GM21619 (cell line): Measurements from ENCODE around the gene AGAP1.

Experiments
- ATAC-seq: cut with Tn5 transposase; IDR thresholded peaks from one replicate; pipeline ENCODE4 v1.9.1; 2021; ENCODE audit not compliant: unreplicated experiment

AGAP1 gene

DNA sequence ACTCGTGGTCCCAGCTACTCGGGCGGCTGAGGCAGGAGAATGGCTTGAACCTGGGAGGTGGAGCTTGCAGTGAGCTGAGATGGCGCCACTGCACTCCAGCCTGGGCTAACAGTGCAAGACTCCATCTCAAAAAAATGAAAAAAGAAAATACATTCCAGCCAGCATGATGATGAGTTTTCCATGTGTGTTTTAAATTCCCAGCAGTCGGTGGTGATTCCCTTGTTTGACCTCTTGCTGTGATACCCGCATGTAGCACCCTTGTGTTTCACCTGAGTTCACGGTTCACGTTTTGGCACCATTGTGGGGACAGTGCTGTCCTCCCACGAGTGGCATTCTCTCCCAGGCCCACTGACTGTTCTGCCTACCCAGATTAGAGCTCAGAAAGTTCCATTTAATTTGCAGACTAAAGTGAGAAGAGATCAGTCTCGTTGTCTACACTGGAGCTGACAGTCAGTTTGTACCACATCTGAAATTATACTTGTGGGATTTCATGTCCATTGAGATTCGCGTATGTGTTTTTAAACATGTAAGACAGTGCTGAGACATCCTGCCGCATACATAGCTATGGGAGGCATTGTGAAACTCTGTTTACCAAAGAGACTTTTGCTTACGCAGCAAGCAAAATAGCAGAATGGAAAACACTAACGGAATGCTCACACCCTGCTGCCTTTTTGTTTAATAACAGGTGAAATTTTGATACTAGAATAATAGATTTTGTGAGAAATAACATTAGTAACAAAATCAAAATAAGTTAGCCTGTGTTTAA lies 517.3 kb downstream of the AGAP1 start:
- no peak for ATAC-seq

DNA sequence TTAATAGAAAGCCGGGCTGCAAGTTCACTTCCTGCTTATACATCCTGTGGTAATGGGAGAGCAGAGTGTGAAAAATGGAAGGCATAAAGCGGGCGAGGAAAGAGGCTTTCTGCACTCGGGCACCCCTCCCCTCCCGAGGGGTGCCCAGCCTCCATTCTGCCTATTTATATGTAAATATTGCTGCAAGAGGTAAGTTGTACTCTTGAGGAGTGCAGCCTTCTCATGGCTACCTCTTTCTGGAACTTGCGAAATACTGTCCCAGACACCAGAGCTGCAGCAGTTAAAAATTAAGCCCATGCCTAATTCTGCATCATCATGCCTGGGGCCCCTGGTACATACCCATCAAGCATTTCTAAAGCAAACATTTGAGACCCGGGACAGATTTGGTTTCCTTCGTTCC lies 518.3 kb downstream of the AGAP1 start:
- no peak for ATAC-seq

DNA sequence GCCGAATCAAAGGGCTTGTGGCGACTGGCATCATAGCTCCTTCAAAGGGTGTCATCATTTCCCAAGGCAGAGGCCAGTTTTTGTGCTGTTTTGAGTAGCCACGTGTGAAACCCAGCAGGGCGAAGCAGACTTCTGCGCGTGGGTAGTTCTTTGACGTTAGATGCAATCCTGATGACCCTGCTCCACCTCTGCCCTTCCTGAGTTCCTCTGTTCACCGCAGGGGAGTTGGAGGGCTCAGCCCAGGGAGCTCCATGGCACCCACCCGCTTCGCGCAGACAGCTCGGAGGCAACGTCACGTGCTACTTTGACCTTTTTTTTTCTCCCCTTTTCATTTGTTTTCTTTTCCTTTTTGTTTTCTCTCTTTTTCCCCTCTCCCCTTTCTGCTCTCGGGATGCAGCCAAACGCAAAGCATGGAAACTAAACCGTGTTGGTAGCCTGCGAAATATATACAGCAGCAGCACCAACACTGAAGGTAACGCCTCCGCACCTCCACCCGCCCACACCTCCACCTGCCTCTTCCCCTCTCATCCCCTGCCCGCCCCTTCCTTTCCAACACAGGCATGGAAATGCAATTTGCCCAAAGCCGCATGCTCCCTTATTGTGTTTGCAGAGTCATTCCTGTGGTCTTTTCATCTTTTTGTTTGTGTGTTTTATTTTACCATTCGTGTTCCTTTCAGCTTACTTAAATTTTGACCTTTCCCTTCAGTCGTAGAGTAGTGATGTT lies 520.7 kb downstream of the AGAP1 start:
- ATAC-seq, result no peak

DNA sequence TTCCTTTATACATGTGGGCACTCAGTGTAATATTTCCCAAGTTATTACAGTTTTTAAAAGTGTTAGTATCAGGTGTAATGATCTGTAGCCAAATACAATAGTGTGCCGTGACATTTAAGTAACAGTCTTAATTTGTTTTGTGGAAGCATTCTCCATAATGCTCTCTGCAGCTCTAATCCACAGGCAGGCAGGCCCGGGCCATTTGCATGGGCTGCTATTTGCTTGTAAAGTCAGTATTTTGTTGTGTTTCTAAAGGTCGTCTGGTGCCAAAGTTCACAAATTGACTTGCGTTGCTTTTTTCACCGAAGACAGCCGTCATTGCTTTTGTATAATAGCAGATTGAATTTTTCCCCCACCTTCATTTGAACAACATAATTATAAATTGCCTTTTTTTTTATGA lies 521.3 kb downstream of the AGAP1 start:
- ATAC-seq, result no peak

- no peak for ATAC-seq
Observed at GRCh38 chr2:236016496-236016895, 522.7 kb downstream of the AGAP1 start.

- ATAC-seq, result no peak
Observed at GRCh38 chr2:236017446-236017845, 523.6 kb downstream of the AGAP1 start.

DNA sequence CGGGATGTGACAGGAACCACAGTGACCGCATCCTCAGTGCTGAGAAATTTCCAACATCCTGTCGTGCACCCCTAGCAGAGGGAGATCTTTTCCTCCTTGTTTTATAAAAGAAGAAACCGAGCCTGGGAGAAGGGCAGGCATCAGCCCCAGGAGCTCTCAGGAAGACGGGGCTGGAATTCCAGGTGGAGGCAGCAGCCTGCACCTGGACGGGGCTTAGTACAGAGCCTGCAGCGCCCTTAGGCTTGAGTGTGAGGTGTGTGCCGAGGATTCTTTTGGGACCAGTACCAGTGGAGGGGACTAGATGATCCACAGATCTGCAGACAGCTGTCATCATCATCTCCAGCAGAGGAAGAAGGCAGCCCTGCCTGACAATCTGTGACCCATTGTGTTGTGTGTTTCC lies 525.6 kb downstream of the AGAP1 start:
- no peak for ATAC-seq

DNA sequence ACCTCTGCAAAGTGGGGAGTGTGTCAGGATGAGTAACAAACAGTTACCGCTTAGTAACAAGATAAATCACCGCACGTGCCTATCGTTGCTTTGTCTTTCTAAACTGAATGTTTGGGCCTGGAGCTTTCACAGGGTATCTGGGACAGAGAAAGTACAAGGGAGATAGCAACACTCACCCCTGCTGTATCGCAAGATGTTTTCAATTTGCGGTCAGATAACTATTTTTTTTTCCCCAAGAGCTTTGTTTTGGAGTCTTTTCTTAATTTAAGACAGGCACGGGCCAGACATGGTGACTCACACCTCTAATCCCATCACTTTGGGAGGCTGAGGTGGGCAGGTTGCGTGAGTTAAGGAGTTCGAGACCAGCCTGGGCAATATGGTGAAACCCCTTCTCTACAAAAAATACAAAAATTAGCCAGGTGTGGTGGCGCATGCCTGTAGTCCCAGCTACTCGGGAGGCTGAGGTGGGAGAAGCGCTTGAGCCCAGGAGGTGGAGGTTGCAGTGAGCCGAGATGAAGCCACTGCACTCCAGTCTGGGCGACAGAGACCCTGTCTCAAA lies 527.7 kb downstream of the AGAP1 start:
- no peak for ATAC-seq

- ATAC-seq, result no peak
Observed at GRCh38 chr2:236022128-236022527, 528.3 kb downstream of the AGAP1 start.

DNA sequence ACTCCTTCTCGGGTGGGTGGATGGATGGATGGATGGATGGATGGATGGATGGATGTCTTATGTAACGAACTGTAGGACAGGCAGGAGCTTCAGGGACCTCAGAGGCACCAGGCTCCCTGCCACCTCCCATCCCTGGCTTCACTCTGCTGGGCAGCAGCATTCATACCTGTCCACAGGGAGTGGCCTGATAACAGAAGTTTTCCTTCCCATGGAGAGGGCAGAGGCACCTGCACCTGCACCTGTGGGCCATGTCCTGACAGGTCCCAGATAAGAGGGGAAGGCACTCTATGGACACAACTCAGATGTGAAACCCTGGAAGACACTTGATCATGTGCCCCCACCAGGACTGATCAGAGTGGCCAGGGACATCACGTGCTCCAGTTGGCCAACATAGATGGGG lies 532.0 kb downstream of the AGAP1 start:
- ATAC-seq, result no peak

- ATAC-seq, result no peak
Observed at GRCh38 chr2:236026841-236027240, 533.0 kb downstream of the AGAP1 start.

DNA sequence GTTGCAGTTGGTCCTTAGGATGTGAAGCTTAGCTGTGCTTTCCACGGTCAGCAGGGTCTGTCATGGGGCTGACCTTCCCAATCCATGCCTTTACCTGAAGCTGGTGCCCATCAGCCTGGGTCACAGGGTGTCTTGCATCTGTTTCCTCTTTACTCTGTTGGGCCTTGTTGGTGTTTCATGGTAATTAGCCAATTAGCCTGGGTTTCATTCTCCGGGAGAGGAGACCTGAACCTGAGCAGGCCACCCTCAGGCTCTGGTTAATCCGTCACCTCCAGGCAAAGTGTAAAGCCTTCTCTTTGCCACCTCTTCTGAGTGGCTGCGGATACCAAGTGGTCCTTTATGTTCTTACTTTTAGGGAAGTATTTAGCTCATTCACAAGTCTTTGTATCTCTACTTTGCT lies 534.2 kb downstream of the AGAP1 start:
- ATAC-seq, result no peak

- no peak for ATAC-seq
Observed at GRCh38 chr2:236033462-236033861, 539.6 kb downstream of the AGAP1 start.

DNA sequence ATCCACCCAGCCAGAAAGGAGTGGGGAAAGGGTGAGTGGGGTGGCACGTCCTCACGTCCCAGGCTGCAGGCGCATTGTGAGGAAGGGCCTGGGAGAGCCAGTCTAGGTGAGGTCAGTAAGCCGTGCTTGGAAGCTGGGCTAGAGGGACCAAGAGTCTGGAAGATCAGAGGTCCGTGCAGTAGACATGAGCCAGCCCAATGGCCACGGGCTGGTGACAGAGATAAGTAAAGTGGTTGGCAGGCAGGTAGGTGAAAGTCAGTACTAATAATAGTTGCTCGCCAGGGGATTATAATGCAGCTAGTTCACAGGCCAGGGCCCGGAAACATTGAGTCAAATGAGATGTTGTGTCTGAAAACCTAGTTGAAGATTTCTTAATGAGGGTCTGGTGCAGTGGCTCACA lies 541.1 kb downstream of the AGAP1 start:
- no peak for ATAC-seq

DNA sequence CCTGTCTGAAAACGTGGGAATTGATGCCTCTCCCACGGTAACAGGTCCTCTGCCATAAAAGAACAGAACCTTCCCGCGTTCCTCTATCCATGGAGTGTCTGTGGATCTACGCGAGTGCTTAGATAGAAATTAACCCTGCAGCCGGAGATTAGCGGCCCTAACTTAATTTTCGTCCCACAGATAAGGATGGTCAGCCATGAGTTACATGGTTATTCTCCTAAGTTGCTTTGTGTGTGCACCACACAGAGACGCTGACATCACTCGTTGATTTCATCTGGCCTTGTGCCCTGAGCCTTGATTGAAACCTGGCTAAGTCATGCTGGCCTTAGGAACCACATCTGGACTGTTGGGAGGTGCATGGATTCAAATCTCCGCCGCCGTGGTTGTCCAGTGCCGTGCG lies 542.2 kb downstream of the AGAP1 start:
- no peak for ATAC-seq

DNA sequence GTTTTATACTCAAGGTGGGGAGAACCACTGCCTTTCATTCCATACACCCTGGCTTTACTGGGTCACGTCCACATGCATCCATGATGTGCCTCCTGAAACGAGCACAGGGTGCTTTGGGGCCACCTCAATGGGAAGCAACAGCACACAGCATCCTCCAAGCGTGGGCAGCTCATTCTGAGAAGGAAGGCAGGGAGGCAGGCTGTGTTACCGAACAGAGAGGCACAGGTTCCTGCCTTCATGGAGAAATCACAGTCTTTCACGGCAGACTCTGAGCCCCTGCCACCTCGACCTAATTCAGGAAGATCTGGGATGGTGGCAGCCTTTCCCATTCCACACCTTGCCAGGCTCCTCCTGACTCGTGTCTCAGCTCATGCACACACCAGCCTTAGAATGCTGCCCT lies 544.3 kb downstream of the AGAP1 start:
- no peak for ATAC-seq

DNA sequence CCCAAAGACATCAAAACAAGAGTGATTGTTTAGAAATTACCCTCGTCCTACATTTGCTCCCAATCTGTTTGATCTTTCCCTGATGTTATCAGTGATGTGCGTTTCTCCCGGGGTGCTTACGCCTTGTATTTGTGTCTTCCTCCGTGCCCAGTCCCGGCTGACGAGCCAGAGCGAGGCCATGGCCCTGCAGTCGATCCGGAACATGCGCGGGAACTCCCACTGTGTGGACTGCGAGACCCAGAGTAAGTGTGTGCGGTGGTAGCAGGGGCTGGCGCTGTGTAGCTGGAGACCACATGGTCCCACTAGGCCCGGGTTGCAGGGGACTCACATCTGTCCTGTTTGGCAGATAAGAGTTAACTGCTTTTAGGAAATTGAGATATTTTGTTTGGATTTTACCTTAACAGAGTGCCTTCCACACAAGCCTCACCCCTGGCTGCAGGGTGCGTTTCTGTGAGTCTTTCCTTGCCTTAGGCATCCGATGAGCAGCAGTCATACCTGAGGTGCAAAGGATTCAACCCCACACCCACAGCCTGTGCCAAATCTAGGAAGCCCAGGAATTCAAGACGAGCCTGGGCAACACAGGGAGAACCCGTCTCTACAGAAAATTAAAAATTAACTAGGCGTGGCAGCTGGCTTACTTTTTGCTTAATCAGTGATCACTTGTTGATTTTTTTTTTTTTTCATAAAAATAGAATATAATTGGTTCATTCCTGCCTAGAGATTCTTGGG lies 546.9 kb downstream of the AGAP1 start:
- no peak for ATAC-seq

- no peak for ATAC-seq
Observed at GRCh38 chr2:236041616-236042015, 547.8 kb downstream of the AGAP1 start.

DNA sequence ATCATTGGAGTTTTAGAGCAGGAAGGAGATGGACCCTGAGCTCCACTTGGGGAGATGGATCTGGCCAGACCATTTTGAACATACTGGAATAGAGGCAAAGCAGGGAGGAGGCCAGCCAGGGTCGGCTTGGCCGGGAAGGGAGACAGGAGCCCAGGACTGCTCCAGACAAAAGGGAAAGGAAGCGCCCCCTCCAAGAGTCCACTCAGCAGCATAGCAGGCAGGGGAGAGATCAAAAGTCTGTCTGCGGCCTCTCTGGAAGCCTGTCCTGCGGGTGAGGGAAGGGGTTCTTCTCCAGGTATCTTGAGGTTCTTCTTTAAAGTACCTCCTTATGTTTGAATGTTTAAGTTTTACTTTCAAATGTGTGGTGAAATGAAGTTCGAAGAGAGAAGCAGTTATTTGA lies 548.2 kb downstream of the AGAP1 start:
- no peak for ATAC-seq

GRCh38 chr2:236044191-236044590 lies 550.3 kb downstream of the AGAP1 start:
- ATAC-seq, result no peak
